Loucy (cell line): ENCODE data around the gene FNDC11.

Source experiments
- EZH2phosphoT487 ChIP-seq: fragments of 200-600 bp; IDR thresholded peaks from 2 replicates; pipeline ENCODE4 v1.6.1; 2018; ENCODE audit warnings: antibody characterized with exemption, mild to moderate bottlenecking, moderate library complexity, borderline replicate concordance
- TF ChIP-seq, protein P1 (sequence below): fragments of 200-600 bp; sonication (generic); conservative IDR thresholded peaks from 2 replicates; pipeline ENCODE4 v1.5.1; 2014; ENCODE audit warnings: mild to moderate bottlenecking, antibody characterized with exemption, low read length

DNA sequence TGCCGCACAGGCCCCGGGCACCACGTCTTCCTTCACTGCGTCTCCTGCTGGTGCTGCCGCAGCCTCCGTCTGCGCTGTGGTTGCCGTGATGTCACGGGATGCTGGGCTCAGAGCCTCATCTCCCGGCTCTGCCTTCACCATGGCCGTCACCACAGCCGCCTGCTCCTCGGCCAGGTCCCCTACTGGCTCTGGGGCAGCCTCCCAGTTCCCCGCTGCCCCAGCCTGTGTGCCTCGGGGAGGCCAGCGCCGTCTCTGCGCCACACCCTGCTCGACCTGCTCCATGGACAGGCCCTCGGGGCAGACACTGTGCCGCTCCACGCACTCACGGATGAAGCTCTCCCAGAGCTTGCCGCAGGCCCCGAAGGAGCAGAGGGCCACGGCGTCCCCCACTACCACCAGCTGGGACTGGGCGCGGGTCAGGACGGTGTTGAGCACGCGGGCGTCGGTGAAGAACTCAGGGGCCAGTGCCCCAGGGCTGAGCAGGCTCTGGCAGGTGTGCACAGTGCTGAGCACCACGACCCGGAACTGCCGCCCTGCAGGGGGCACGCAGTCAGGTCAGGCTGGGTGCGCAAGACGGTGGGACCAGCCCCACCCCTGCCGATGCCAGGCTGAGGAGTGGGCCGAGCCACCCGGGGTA, 11.9 kb downstream of the FNDC11 start:
- TF ChIP-seq, protein P1, sequence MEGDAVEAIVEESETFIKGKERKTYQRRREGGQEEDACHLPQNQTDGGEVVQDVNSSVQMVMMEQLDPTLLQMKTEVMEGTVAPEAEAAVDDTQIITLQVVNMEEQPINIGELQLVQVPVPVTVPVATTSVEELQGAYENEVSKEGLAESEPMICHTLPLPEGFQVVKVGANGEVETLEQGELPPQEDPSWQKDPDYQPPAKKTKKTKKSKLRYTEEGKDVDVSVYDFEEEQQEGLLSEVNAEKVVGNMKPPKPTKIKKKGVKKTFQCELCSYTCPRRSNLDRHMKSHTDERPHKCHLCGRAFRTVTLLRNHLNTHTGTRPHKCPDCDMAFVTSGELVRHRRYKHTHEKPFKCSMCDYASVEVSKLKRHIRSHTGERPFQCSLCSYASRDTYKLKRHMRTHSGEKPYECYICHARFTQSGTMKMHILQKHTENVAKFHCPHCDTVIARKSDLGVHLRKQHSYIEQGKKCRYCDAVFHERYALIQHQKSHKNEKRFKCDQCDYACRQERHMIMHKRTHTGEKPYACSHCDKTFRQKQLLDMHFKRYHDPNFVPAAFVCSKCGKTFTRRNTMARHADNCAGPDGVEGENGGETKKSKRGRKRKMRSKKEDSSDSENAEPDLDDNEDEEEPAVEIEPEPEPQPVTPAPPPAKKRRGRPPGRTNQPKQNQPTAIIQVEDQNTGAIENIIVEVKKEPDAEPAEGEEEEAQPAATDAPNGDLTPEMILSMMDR: no peak
- no peak for TF ChIP-seq EZH2phosphoT487
